GM12875 (cell line): ENCODE data around the gene BLOC1S4.

ENCODE experiments used
- H3K4me3 ChIP-seq: one replicate; pipeline ENCODE4 v1.5.1; 2011; ENCODE audit warnings: low read depth, low read length, control low read depth
- TF ChIP-seq, protein P1 (sequence below): IDR thresholded peaks from 2 replicates; pipeline ENCODE4 v1.5.1; 2011; ENCODE audit warnings: low read depth, mild to moderate bottlenecking, control low read depth, inconsistent platforms, low read length, moderate library complexity, borderline replicate concordance; ENCODE audit not compliant: insufficient read depth

BLOC1S4 gene

DNA sequence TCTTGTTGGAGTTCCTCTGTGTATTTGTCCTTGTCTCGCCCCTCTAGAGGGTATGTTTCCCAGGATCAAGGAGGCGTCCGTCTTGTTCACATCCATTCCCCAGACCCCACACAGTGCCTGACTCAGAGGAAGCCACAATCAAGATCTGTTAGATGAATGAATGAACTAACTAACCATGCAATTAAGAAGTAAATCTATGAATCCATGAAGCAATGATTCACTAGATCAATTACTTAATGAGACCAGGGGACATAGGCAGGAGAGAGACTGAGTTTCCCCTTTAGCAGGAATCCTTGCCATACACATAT, 11.9 kb downstream of the BLOC1S4 start:
- H3K4me3 ChIP-seq = no peak overlapping the region
- TF ChIP-seq, protein P1, sequence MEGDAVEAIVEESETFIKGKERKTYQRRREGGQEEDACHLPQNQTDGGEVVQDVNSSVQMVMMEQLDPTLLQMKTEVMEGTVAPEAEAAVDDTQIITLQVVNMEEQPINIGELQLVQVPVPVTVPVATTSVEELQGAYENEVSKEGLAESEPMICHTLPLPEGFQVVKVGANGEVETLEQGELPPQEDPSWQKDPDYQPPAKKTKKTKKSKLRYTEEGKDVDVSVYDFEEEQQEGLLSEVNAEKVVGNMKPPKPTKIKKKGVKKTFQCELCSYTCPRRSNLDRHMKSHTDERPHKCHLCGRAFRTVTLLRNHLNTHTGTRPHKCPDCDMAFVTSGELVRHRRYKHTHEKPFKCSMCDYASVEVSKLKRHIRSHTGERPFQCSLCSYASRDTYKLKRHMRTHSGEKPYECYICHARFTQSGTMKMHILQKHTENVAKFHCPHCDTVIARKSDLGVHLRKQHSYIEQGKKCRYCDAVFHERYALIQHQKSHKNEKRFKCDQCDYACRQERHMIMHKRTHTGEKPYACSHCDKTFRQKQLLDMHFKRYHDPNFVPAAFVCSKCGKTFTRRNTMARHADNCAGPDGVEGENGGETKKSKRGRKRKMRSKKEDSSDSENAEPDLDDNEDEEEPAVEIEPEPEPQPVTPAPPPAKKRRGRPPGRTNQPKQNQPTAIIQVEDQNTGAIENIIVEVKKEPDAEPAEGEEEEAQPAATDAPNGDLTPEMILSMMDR = no peak

GRCh38 chr4:6728320-6729029, 12.5 kb downstream of the BLOC1S4 start:
- H3K4me3 ChIP-seq = no peak overlapping the region
- TF ChIP-seq, protein P1 = no peak

DNA sequence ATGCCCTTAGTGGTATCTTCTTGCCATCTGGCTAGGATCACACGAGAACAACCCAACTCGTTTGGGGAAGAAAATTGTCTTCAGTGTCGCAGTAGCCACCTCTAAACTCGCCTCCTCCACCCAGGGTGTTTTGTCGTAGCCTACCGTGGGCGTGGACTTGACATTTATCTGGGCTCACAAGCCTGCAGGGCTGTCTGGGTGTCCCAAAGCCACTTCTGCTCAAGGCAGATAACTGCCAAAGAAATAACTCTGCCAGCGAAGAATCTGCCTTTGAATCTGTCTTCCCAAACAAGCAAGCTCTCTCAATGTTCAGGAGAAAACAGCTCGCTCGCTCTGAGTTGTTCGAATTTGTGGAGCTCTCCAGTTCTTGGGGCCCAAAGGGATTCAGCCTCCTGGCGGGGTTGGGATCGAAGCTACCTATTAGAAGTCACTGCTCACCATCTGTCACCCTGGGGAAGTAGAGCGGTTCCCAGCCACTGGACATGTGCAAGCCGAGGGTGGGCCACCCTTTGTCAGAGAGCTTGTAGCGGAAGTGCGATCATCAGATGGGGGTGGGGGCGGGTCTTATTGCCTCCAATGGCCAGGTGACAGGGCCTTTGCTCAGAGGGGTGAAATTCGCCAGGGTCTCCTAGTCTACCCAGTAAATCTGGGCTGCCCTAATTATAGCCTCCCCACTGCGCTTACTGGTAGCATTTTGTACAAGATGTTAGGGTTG, 14.8 kb downstream of the BLOC1S4 start:
- TF ChIP-seq, protein P1 = no peak
- no peak overlapping the region for H3K4me3 ChIP-seq

GRCh38 chr4:6731318-6731675, 15.3 kb downstream of the BLOC1S4 start:
- no peak overlapping the region for H3K4me3 ChIP-seq
- TF ChIP-seq, protein P1 = no peak

DNA sequence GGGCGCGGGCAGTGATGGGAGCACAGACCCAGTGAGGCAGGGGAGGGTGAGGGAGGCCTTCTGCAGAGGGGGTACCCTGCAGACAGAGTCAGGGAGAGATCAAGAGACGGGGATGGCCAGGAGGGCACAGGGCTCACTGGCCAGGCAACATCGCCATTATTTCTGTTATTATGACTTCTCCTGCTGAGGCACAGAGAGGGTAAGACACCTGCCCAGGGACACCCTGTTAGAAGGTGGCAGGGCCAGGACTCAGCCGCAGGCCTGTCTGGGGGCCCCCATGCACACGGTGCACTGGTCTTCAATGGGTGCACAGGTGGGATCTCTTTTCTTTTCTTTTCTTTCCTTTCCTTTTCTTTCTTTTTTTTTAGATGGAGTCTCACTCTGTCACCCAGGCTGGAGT, 15.8 kb downstream of the BLOC1S4 start:
- no peak overlapping the region for H3K4me3 ChIP-seq
- TF ChIP-seq, protein P1 = no peak

DNA sequence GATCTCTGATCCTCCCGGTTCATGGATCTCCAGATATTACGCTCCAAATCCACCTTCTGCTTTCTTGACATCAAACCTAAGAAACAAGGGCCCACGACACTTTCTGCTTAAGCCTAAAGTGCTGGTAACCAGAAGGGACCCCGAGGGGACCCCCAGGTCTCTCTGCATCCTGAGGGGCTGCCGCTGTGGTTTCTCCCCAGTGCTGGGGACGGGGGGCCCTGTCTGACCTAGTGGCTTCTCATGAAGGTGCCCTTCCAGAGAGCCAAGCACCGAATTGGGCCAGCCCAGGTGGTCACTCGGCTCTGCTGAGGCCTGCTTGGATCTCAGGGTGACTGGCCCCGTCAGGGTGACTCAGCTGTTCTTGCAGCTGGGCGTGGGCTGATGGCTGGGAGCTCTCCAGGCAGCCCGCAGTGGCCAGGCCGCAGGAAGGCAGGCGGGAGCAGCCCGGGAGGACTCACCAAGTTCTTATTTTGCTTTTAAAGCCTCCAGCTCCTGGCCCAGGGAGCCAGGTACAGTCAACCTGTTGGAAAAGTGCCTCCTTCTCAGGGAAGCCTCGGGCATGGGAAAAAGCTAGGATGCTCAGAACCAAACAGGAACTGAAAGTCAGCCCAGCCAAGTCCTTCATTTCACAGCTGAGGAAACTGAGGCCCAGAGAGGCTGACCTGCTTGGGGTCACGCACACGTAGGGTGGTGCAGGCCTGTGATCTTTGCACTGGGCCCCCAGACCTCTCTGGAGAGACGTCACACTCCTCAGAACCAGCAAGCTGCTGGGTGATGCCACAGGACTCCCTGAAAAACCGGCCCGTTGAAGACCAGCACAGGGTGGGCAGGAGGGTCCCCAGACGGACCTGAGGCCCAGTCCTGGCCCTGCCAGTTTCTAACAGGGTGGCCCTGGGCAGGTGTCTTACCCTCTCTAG, 16.7 kb downstream of the BLOC1S4 start:
- TF ChIP-seq, protein P1 = no peak

More for the DNA sequence above, 16.7 kb downstream of the BLOC1S4 start:
- no peak overlapping the region for H3K4me3 ChIP-seq
